ENCODE results near the gene SLC7A6. TPM values are rescaled to one million over a fixed set of nuclear protein-coding genes. Genes with fewer than 3 reads are reported as not detected.

The SLC7A6 gene
- total and polyA plus RNA-seq, 2 of the 13 experiments (the other 11 are each of a cell fraction or from before 2014, with no cell fraction given), result 35.8 to 70.8 TPM

- TF ChIP-seq ZBTB46 (CRISPR knock-in tag; IDR thresholded peaks at IDR 0.05; ENCODE audit: borderline replicate concordance) (no peak), FOXO1 (CRISPR knock-in tag; IDR thresholded peaks at IDR 0.05) (peak; percentile 88), ZNF512 (CRISPR knock-in tag; IDR thresholded peaks at IDR 0.05) (0 out of 2 replicates have a peak, but pooled peaks have one; percentile 21), SNAI1 (CRISPR knock-in tag; IDR thresholded peaks at IDR 0.05; ENCODE audit: borderline replicate concordance) (no peak), ZNF431 (CRISPR knock-in tag; IDR thresholded peaks at IDR 0.05; ENCODE audit: borderline replicate concordance, low read depth) (no peak), ZNF615 (CRISPR knock-in tag; IDR thresholded peaks at IDR 0.05; ENCODE audit: borderline replicate concordance) (no peak), CC2D1A (CRISPR knock-in tag; IDR thresholded peaks at IDR 0.05) (no peak), ZNF577 (CRISPR knock-in tag; IDR thresholded peaks at IDR 0.05; ENCODE audit: borderline replicate concordance, low read depth) (no peak), POLR2G (IDR thresholded peaks at IDR 0.05; ENCODE audit: low read depth, low read length) (no peak), UBTF (CRISPR knock-in tag; IDR thresholded peaks at IDR 0.05) (peak; percentile 84), CHD4 (IDR thresholded peaks at IDR 0.05; ENCODE audit: borderline replicate concordance, low read length) (no peak; the same call in 1 of the 2 replicates), ZNF432 (CRISPR knock-in tag; IDR thresholded peaks at IDR 0.05; ENCODE audit: borderline replicate concordance) (no peak), SSRP1 (CRISPR knock-in tag; IDR thresholded peaks at IDR 0.05) (0 out of 2 replicates have a peak, but pooled peaks have one; percentile 28), NFKBIZ (CRISPR knock-in tag; IDR thresholded peaks at IDR 0.05) (no peak), RFX1 (IDR thresholded peaks at IDR 0.05) (no peak), MTF2 (CRISPR knock-in tag; IDR thresholded peaks at IDR 0.05; ENCODE audit: borderline replicate concordance) (no peak), ZIK1 (CRISPR knock-in tag; IDR thresholded peaks at IDR 0.05; ENCODE audit: borderline replicate concordance, low read depth) (peak; percentile 68; the same call in 1 of the 2 replicates)
- TF ChIP-seq, protein P1, sequence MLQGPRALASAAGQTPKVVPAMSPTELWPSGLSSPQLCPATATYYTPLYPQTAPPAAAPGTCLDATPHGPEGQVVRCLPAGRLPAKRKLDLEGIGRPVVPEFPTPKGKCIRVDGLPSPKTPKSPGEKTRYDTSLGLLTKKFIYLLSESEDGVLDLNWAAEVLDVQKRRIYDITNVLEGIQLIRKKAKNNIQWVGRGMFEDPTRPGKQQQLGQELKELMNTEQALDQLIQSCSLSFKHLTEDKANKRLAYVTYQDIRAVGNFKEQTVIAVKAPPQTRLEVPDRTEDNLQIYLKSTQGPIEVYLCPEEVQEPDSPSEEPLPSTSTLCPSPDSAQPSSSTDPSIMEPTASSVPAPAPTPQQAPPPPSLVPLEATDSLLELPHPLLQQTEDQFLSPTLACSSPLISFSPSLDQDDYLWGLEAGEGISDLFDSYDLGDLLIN (CRISPR knock-in tag; IDR thresholded peaks at IDR 0.05; ENCODE audit: borderline replicate concordance), result no peak
- TF ChIP-seq, protein P2, sequence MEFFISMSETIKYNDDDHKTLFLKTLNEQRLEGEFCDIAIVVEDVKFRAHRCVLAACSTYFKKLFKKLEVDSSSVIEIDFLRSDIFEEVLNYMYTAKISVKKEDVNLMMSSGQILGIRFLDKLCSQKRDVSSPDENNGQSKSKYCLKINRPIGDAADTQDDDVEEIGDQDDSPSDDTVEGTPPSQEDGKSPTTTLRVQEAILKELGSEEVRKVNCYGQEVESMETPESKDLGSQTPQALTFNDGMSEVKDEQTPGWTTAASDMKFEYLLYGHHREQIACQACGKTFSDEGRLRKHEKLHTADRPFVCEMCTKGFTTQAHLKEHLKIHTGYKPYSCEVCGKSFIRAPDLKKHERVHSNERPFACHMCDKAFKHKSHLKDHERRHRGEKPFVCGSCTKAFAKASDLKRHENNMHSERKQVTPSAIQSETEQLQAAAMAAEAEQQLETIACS (CRISPR knock-in tag; IDR thresholded peaks at IDR 0.05), result no peak
These were observed 6.2 kb upstream of the SLC7A6 start (continued) for GRCh38 chr16:68257906-68258800.
